HepG2 (cell line): ENCODE data around the gene CDC37L1.
A peak's percentile ranks its signal among the peaks of the same experiment; 100 is the strongest.

Source experiments
- ATF1 ChIP-seq: IDR thresholded peaks from 2 replicates; pipeline ENCODE4 v1.6.1; 2016; ENCODE audit warnings: mild to moderate bottlenecking, control low read depth
- KDM5B ChIP-seq: sonication (generic); formaldehyde crosslinking; IDR thresholded peaks from 2 replicates; pipeline ENCODE4 v1.4.0; 2020; ENCODE audit warnings: missing genetic modification reagents, mild to moderate bottlenecking, borderline replicate concordance
- PHF5A ChIP-seq: IDR thresholded peaks from one replicate; pipeline ENCODE4 v1.6.1; 2018; ENCODE audit warnings: low read depth, missing genetic modification reagents; ENCODE audit not compliant: unreplicated experiment
- SRSF1 ChIP-seq: fragments of 200-400 bp; formaldehyde crosslinking; optimal IDR thresholded peaks from 2 replicates; pipeline ENCODE3; 2017; ENCODE audit warnings: mild to moderate bottlenecking, low read depth, low read length, moderate library complexity
- TEAD2 ChIP-seq: sonication (generic); formaldehyde crosslinking; IDR thresholded peaks from 2 replicates; pipeline ENCODE4 v1.9.0; 2021; ENCODE audit warnings: missing genetic modification reagents
- ZNF337 ChIP-seq: sonication (generic); formaldehyde crosslinking; IDR thresholded peaks from 2 replicates; pipeline ENCODE4 v1.5.1; 2020; ENCODE audit warnings: missing genetic modification reagents, low read depth, mild to moderate bottlenecking, borderline replicate concordance
- TF ChIP-seq, protein P1 (sequence below): sonication (generic); formaldehyde crosslinking; IDR thresholded peaks from 2 replicates; pipeline ENCODE4 v1.5.0; 2020; ENCODE audit warnings: mild to moderate bottlenecking, missing genetic modification reagents
- TF ChIP-seq, protein P2 (sequence below): sonication (generic); formaldehyde crosslinking; IDR thresholded peaks from 2 replicates; pipeline ENCODE4 v1.4.0; 2020; ENCODE audit warnings: missing genetic modification reagents
- TF ChIP-seq, protein P3 (sequence below): sonication (generic); formaldehyde crosslinking; IDR thresholded peaks from 2 replicates; pipeline ENCODE4 v1.5.0; 2020; ENCODE audit warnings: mild to moderate bottlenecking, missing genetic modification reagents, moderate library complexity
- TF ChIP-seq, protein P4 (sequence below): sonication (generic); formaldehyde crosslinking; IDR thresholded peaks from 2 replicates; pipeline ENCODE4 v1.8.0; 2022; ENCODE audit warnings: missing genetic modification reagents, mild to moderate bottlenecking, moderate library complexity, borderline replicate concordance

DNA sequence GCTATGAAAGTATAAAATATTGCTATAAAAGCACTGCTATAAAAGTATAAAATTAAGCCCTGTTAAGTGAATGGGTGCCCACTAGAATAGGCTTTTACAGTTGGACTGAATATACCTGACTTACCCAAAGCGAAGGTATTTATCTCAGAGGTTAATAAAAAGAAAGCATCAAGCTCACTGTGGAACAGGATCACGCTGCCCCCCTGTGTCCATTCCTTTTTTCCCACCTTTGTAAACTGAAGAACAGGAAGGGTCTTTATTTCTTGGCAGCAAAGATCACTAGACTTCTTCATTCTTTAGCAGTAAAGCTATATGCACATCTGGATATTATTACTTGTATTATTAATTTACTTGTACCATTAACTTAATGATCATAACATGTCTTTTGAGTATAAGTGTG lies 39.3 kb upstream of the CDC37L1 start:
- TF ChIP-seq TEAD2 (CRISPR knock-in tag) (no peak), ZNF337 (no peak), KDM5B (CRISPR knock-in tag) (no peak), PHF5A (no peak), SRSF1 (no peak), ATF1 (CRISPR knock-in tag) (no peak)
- TF ChIP-seq, protein P1, sequence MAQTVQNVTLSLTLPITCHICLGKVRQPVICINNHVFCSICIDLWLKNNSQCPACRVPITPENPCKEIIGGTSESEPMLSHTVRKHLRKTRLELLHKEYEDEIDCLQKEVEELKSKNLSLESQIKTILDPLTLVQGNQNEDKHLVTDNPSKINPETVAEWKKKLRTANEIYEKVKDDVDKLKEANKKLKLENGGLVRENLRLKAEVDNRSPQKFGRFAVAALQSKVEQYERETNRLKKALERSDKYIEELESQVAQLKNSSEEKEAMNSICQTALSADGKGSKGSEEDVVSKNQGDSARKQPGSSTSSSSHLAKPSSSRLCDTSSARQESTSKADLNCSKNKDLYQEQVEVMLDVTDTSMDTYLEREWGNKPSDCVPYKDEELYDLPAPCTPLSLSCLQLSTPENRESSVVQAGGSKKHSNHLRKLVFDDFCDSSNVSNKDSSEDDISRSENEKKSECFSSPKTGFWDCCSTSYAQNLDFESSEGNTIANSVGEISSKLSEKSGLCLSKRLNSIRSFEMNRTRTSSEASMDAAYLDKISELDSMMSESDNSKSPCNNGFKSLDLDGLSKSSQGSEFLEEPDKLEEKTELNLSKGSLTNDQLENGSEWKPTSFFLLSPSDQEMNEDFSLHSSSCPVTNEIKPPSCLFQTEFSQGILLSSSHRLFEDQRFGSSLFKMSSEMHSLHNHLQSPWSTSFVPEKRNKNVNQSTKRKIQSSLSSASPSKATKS: no peak
- TF ChIP-seq, protein P2, sequence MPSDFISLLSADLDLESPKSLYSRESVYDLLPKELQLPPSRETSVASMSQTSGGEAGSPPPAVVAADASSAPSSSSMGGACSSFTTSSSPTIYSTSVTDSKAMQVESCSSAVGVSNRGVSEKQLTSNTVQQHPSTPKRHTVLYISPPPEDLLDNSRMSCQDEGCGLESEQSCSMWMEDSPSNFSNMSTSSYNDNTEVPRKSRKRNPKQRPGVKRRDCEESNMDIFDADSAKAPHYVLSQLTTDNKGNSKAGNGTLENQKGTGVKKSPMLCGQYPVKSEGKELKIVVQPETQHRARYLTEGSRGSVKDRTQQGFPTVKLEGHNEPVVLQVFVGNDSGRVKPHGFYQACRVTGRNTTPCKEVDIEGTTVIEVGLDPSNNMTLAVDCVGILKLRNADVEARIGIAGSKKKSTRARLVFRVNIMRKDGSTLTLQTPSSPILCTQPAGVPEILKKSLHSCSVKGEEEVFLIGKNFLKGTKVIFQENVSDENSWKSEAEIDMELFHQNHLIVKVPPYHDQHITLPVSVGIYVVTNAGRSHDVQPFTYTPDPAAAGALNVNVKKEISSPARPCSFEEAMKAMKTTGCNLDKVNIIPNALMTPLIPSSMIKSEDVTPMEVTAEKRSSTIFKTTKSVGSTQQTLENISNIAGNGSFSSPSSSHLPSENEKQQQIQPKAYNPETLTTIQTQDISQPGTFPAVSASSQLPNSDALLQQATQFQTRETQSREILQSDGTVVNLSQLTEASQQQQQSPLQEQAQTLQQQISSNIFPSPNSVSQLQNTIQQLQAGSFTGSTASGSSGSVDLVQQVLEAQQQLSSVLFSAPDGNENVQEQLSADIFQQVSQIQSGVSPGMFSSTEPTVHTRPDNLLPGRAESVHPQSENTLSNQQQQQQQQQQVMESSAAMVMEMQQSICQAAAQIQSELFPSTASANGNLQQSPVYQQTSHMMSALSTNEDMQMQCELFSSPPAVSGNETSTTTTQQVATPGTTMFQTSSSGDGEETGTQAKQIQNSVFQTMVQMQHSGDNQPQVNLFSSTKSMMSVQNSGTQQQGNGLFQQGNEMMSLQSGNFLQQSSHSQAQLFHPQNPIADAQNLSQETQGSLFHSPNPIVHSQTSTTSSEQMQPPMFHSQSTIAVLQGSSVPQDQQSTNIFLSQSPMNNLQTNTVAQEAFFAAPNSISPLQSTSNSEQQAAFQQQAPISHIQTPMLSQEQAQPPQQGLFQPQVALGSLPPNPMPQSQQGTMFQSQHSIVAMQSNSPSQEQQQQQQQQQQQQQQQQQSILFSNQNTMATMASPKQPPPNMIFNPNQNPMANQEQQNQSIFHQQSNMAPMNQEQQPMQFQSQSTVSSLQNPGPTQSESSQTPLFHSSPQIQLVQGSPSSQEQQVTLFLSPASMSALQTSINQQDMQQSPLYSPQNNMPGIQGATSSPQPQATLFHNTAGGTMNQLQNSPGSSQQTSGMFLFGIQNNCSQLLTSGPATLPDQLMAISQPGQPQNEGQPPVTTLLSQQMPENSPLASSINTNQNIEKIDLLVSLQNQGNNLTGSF (CRISPR knock-in tag): no peak
- TF ChIP-seq, protein P3, sequence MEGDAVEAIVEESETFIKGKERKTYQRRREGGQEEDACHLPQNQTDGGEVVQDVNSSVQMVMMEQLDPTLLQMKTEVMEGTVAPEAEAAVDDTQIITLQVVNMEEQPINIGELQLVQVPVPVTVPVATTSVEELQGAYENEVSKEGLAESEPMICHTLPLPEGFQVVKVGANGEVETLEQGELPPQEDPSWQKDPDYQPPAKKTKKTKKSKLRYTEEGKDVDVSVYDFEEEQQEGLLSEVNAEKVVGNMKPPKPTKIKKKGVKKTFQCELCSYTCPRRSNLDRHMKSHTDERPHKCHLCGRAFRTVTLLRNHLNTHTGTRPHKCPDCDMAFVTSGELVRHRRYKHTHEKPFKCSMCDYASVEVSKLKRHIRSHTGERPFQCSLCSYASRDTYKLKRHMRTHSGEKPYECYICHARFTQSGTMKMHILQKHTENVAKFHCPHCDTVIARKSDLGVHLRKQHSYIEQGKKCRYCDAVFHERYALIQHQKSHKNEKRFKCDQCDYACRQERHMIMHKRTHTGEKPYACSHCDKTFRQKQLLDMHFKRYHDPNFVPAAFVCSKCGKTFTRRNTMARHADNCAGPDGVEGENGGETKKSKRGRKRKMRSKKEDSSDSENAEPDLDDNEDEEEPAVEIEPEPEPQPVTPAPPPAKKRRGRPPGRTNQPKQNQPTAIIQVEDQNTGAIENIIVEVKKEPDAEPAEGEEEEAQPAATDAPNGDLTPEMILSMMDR (CRISPR knock-in tag): peak; percentile 66
- TF ChIP-seq, protein P4, sequence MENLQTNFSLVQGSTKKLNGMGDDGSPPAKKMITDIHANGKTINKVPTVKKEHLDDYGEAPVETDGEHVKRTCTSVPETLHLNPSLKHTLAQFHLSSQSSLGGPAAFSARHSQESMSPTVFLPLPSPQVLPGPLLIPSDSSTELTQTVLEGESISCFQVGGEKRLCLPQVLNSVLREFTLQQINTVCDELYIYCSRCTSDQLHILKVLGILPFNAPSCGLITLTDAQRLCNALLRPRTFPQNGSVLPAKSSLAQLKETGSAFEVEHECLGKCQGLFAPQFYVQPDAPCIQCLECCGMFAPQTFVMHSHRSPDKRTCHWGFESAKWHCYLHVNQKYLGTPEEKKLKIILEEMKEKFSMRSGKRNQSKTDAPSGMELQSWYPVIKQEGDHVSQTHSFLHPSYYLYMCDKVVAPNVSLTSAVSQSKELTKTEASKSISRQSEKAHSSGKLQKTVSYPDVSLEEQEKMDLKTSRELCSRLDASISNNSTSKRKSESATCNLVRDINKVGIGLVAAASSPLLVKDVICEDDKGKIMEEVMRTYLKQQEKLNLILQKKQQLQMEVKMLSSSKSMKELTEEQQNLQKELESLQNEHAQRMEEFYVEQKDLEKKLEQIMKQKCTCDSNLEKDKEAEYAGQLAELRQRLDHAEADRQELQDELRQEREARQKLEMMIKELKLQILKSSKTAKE: no peak
